GM19438 (cell line): ENCODE measurements around the gene ARHGAP36.

Experiments used
- ATAC-seq: cut with Tn5 transposase; IDR thresholded peaks from one replicate; pipeline ENCODE4 v1.9.1; 2021; ENCODE audit warnings: low read depth; ENCODE audit not compliant: unreplicated experiment

ARHGAP36 gene

GRCh38 chrX:131068945-131069719 lies 11.0 kb downstream of the ARHGAP36 start:
- no peak for ATAC-seq

GRCh38 chrX:131072871-131073571 lies 14.9 kb downstream of the ARHGAP36 start:
- ATAC-seq = no peak

GRCh38 chrX:131073607-131074006 lies 15.5 kb downstream of the ARHGAP36 start:
- no peak for ATAC-seq

GRCh38 chrX:131081772-131082740 lies 23.9 kb downstream of the ARHGAP36 start:
- no peak for ATAC-seq

- ATAC-seq = no peak
Measured at GRCh38 chrX:131083510-131084142, 25.5 kb downstream of the ARHGAP36 start.

- no peak for ATAC-seq
Measured at GRCh38 chrX:131084145-131084544, 26.0 kb downstream of the ARHGAP36 start.

- ATAC-seq = no peak
Measured at GRCh38 chrX:131136776-131137175, 78.6 kb downstream of the ARHGAP36 start.

- no peak for ATAC-seq
Measured at GRCh38 chrX:131139072-131139471, 80.9 kb downstream of the ARHGAP36 start.
